T1000 (cell line): ENCODE results near the gene MSI2.
"Not testable (repeated sequence)": the region's sequence is repeated elsewhere in the genome, so short reads cannot be mapped to it uniquely, and the experiment has no call there.

Experiments used
- DNase-seq: peaks from one replicate; lab custom pipeline; 2025; ENCODE audit warnings: mixed read lengths; lab: John Stamatoyannopoulos, UW

MSI2 gene

DNA sequence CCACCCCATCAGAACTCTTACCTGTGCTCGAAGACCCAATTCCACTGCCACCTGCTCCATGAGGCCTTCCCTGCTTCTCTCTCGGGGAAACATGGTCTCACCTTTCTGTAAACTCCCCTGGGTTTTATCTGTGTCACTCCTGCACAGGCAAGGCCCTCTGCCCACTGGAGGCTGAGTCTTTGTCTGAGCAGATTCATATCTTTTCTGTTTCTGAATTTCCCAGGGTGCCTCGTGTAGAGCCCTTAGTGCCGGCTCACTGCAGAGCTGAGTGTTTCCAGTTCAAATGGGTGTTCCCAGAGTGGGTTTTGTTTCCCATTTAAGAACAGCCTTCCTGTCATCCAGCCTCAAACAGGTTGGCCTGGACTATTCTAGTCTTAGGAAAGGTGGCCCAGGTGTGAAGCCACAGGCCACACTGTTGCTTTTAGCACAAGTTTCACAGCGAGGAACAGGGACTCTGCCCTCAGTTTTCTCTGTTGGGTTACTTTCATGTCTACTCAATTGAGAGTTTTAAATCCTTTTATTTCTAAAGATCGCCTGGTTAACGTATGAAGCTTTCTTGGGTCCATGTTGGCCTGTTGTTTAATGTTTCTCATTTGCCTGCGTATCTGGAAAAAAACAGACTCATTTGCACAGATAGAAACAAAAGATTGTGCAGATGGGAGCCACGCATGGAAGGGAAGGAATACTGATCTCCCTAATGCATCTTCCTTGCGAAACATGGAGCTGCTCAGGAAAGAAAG, 228.7 kb downstream of the MSI2 start:
- DNase-seq: no peak

DNA sequence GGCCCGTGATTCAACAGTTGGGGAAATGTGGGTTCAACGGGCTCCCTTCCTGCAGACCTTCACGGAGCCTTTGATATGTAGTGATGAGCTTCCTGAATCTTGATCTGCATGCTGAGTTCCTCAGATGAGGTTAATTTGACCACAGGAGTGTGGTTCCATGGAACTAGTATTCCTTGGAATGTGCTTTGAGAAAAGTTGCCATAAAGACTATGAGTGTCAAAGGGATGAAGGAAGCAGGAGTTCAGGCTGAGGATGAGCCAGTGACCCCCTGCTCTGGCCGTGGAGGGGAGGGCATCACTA, 229.2 kb downstream of the MSI2 start:
- DNase-seq: no peak

DNA sequence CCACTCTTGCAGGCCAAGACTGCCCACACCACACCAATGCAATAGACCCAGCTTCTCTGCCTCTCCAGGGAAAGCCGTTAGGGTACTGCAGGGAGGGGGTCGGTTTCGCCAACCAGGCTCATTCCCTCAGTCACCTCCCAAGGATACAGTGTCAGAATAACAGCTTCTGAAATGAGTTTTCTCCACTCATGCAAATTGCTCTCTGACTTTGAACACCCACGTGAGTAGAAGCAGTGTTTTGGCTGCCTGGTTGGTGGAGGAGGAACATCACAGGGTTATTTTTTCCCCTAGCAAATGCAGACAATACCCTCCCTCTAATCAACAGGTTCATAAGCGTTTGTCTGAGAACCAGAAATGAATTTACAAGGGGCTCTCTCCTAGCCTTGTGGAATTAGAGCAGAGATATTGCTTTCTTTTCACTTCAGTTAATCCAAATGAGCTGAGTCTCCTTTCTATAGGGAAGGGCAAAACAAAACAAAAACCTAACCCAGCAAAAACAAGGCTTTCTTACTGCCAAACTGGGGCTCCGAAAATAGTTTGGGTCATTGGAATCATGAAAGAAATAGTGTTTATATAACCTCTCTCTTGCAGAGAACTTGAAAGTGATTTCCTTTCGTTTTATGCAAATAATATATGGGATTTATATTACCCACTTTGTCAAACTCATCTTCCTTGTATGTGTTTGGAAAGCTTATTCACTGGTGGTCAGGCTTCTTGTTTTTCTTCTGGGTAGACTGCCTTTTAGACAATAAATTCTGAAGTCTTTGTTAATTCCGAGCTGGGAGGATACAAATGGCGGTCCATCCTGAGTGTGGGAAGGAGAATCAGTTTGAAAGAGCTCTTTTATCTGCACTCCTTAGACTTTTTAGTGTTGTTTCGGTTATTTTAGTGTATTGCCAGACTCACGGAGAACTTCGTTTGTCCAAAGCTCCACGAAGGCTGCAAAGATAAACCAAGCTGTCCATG, 229.9 kb downstream of the MSI2 start:
- no peak for DNase-seq

DNA sequence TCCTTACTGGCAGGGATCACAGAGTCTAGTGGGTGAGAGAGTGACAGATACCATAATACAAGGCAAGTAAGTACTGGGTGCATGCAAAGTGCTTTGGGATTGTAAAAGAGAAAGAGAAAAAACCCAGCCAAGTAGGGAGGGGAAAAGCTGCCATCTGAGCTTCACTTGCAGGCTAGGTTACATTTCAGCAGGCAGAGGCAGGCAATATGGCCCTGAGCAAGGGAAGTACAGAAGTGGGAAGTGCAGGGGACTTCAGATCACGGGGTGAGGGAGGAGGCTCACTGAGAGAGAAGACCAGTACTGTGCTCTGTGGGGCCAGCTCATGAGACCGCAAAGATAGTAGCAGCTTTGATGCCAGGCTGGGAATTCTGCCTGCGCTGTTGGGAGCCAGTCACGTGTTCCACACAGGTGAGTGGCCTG, 230.6 kb downstream of the MSI2 start:
- DNase-seq: no peak

DNA sequence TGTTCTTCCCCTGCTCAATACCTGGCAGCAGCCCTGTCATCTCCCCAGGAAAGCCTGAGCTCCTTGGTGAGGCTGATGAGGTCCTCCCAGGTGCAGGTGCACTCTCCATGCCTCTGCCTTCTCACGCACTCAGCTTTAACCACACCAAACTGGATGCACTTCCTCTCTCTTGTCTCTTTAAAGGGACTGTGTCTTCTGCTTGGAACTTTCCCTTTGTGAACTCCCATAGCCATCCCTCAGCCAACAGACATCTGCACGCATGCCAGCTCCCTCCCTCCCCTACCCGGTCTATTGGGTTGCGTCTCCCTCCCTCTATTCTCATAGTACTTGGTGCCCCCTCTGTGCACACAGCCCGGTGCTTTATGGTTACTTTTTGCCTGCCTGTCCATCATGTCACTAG, 231.2 kb downstream of the MSI2 start:
- no peak for DNase-seq

DNA sequence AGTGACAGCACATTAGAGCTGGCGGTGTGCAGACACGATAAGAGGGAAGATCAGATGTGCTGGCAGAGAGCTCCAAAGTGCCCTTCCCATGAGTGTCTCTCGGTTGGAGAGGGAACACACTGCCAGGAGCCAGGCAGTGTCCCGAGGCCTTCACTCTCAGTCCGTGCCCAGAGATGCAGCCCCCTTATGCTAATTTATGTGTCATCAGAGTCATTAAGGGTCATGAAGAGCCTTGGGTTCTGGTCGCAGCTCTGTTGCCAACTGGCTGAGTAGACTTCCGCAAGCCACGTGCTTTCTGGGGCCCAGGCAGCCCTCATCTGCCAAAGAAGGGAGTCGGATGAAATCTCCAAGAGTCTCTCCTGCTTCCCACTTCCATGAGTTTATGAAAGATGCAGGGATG, 232.5 kb downstream of the MSI2 start:
- no peak for DNase-seq

DNA sequence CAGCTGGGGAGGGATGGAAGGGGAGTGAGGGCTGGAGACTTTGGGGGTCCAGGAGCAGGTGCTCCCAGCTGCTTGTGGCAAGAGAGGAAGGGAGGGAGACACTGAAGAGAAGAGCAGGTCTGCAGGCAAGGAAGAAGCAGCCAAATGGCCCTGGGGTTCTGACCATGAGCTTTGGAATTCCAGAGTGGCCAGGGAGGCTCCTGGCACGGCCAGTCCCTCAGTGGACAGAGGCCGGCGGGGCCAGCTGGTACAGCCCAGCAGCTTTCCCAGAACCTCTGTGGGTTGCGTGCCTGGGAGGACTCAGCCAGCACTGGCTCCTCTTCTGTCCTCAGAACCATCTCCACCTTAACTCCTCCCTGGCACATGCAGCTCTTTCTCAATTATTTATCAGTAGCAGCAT, 233.0 kb downstream of the MSI2 start:
- no peak for DNase-seq

DNA sequence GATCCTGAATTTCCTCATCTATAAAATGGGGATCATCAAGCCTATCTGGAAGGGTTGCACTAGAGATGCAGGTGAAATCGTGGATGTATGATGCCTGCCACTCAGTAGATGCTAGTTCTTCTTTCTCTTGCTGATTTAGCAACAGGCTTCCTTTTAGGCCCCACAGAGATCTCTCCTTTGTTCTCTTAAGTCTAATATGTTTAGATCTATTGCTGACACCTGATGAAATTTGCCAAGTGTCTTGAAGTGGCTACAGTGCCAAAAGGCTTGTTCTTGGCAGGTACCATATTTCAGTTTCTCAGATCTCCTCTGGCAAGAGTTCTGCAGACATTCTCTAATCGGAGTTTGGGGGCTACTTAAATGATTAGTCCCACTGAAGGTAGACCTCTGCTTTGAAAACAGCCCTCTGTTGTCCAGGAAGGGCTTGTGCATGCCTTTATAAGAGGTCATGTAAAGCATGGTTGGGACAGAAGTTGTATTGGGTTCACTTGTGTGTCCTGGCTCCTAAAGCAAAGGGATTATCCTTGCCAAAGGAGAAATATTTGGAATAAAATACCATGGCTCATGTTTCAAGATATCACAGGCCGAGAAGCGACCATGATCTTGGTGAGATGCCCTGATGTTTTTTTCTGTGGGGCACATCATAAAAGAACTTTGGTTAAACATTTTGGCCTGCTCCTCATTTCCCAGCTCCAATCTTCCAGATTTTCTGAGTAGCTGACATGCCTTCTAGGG, 234.0 kb downstream of the MSI2 start:
- no peak for DNase-seq

DNA sequence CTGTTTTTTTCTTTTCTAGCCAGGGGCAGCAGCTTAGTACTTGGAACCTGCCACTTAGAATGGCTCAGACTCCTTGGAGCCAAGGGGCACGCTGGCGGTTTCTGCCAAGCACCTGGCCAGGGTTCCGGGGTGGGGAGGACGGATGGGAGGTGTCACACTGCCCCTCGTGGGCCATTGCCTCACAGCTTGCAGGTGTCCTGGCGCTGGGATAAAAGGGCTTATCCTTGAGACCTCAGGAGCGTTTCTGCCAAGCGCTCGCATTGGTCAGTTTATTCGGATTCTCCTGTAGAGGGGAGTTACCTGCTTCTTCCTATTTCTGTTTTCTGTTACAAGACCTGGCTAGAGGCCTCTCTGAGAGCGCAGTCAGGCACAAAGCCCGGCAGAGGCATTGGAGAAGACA, 234.6 kb downstream of the MSI2 start:
- no peak for DNase-seq

DNA sequence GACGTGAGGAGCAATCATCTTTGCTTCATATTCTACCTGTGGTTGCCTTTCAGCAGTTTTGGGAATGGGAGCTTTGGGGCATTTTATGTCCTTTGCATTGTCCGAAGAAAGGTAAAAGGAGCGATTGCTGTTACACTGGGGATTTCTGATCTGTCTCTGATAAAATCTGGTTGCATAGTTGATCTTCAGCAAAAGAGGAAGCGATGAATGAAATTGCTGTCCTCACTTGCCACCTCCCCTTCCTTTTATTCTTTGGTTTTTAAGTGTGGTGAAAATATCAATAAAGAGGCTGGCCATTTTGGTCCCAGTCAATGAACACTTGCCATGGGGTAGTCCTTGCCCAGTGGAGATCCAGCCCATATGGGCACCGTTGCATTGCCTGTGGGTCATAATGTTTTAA, 236.8 kb downstream of the MSI2 start:
- no peak for DNase-seq

DNA sequence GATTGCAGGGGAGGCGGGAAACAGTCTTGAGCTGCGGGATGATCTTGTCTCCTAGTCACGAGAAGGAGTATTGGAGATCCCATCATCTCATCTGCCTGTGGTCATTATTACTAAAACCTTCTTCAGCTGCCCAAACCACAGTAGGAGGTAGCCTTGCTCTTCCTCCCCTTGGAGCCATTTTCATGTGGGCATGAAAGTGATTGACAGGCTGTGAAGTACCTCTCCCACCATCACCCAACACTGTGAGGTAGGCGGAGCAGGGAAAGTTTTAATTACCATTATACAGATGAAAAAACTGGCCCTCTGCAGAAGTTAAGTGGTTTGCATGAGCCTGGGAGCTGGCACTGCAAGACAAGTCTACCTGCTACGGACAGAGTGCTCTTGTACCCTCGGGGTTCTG, 237.3 kb downstream of the MSI2 start:
- DNase-seq: no peak

DNA sequence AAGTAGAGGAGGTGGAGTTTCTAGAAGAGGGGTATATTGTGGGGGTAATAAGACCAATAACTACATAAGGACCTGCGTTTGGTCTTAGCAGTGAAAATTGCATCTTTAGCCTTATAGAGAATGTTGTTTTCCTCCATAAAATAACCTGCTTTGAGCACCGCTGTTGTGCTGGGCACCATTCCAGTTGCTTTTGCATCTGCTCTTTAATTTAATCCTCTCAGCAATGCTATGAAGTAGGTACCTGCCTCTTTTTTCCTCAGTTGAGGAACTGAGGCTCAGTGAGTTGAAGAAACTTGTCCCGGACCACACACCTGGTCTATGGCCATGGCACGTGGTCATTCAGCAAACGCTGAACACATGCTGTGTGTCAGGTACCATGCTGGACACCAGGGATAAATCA, 238.1 kb downstream of the MSI2 start:
- no peak for DNase-seq

DNA sequence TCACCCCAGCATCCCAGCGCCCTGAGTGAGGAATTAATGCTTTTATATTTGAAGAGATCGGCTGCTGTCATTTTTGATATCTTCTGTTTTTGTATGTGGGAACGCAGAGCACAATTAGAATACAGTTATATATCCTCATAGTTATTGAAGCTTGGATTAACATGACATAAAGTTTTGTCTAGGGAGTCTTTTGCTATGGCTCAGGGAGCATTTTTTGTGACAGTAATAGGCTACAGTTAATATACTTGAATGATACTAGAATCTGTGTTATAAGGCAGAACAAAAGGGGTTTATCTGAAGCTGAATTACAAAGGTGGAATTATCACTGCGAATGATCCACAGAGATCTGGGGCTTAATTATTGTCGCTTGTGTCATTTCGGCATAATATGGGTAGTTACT, 239.4 kb downstream of the MSI2 start:
- no peak for DNase-seq

DNA sequence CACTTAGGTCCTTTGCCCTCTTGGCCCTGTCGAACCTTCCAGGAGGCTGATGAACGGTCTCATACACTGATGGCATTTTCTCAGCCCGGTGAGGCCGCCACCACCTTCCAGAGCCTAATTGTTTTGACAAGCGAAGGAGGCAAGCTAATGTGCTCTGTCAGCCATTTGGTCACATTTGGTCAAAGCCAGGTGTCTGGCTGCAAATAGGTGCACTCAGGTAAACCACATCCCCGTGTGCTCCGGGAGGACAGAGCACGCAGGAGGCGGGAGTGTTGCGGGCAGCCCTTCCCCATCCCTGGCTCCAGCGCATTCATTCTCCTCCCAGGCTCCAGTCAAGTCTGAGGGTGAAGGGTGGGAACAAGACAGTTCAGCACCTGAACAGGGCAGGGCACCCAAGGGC, 240.1 kb downstream of the MSI2 start:
- no peak for DNase-seq

DNA sequence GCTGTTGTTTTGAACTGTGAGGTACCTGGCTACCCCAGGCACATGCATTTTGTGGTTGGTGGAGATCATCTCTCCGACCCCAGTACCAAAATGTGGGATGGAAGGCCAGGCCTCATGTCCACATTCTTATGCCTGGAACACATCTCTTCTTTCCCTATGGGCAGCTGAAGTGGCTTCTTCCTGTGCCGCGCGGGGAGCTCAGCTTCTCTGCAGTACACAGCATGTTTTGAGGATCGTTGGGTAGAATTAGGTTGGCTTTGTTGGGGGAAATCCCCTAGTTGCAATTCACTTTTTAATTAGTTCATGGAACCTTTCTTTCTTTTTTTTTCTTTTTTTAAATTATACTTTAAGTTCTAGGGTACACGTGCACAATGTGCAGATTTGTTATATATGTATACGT, 242.1 kb downstream of the MSI2 start:
- DNase-seq: no peak

DNA sequence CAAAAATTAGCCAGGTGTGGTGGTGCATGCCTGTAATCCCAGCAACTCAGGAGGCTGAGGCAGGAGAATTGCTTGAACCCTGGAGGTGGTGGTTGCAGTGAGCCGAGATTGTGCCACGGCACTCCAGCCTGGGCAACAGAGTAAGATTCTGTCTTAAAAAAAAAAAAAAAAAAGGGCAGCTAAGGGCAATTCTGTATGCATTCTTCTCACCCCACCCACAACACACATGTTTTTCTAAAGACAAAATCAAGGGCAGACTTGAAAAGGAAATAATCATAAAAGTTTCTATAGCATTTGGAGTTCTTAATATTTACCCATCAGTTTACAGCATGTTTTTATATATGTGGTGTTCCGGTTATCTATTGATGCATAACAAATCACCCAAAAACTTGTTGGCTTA, 242.9 kb downstream of the MSI2 start:
- not testable (repeated sequence) for DNase-seq

DNA sequence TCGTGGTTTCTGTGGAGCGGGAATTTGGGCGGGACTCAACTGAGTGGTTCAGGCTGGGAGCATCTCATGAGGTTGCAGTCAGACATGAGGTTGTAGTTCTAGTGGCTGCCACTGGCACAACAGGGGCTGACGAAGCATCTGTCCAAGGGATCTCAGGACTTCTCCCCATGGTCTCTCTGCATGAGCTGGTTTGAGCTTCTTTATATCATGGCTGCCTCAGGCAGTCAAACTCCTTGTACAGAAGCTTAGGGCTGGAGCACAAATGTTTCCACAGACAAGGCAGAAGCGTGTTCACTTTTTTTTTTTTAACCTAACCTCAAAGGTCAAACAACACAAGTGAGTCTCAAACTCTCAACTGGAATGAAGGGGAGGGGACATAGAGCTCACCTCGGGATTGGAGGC, 243.3 kb downstream of the MSI2 start:
- no peak for DNase-seq

DNA sequence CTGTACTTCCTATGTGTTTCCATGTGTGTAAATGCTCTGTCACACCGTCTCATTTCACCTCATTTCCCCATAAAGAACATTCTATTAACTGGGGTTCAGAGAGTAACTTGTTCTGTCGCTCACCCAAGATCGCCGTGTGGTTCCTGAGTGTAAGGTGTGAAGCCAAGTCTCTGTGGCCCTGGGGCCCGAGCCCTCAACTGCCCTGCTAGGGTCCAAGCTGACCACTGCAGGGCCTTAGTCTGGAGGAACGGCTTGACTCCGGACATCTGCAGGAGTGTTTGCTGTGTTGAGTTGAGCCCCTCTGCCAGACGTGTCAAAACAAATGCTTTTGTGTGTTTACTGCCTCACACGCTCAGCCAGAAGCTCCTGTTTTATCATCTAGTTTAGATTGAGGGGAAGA, 244.7 kb downstream of the MSI2 start:
- no peak for DNase-seq

DNA sequence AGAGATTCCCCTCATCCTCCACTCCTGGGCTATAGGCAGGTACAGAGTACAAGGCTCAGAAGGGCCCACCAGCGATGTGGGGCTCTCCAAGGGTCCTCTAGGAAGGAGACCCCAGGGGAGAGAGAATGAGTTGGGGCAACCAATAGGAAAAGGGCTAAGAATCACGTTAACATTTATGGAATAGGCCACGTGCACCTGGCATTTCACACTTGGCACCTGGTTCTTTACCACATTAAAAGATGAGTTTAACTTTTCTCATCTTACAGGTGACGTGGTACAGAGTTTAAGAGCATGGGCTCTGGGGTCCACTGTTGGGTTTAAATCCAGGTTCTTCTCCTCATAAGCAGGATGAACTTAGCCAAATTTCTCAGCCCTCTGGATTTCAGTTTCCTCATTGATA, 245.7 kb downstream of the MSI2 start:
- DNase-seq: no peak

DNA sequence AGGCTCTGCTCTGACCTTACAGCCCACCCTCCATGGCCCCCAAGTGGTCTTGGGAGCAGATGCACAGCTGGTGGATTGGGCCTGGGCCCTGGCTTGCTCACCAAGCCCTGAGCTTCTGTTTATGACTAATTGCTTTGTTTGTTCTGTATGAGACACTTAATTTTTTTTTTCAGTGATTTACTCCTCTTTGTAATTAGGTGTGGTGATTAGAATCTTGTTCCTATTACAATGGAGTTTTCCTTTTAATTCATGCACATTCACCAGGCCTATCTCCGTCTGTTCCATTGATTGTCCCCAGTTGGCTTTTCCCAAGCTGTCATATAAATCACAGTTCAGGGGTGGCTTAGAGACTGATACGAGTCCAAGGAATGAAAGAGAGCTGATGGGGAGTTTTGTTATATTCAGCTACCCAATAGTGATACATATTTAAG, 246.5 kb downstream of the MSI2 start:
- DNase-seq: no peak

DNA sequence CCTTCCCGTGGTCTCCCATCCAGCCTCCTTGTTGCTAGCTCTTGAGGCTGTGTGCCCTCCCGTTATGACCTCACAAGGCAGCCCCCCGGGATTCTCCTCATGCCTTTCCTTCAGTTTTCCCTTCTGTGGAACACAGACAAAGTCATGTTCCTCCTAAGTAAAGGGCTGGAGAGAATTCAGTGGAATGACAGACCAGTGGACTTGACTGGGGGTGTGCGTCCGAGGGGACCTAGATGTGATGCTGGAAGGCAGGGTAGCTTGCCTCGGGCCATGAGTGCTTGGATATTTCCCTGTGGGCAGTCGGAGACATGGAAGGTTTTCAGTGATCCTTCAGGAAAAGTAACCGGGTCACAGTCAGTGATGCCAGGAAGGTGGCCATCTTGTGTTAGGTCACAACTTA, 247.9 kb downstream of the MSI2 start:
- no peak for DNase-seq

DNA sequence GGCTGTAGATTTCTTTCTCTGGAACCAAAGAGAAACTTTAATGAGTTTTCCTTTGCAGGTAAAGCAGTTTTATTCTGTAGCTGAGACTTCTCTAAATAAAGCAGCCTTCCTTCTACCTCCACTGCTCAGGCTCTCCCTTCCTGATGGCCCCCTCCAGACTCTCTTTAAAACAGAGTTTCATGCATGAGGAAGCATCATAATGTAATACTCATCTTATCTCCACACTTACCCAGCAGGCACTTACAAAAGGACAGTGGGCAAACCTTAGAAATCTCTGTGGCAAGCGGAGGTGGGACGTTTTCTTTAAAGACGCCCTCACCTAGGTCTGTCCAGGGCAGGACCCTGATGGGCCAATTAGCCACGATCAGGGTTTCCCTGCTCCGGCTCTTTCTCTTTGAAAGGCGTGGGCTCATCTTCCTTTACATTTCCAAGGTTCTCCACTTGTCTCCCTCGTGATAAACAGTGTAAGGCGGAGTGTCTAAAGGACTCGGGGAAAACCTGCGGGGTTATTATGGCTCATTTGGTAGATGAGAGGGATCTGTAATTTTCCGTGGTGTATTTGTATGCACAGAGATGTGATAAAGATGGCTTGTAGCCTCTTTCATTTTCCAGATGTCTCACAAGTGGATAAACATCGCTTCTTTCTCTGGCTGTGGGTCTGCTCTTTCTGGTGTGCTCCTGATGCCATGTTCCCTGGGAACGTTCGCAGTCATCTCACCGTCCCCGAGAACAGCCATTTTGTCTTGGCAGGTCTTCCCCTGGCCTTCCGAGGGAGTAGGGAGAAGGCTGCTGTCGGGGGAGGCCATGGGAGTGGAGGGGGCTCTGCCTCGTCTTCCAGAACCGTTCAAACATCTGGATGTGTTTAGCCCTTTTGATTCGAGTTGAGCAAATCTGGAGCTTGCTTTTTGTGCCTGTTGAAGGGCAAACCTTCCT, 249.8 kb downstream of the MSI2 start:
- DNase-seq: no peak
